ENCODE data around the gene IREB2. TPM values are rescaled to one million over a fixed set of nuclear protein-coding genes. Genes with fewer than 3 reads are reported as not detected.
A peak's percentile ranks its signal among the peaks of the same experiment; 100 is the strongest.

The IREB2 gene
- total RNA-seq, 2 donors from 2014 or later: 52.4 to 59.9 TPM

- H3K4me3 ChIP-seq: no peak overlapping the region
- H3K27ac ChIP-seq: no peak overlapping the region
- no peaks in the 10 kb centered on the region for H3K27me3 ChIP-seq
- no peaks in the 10 kb centered on the region for H3K4me1 ChIP-seq
- no peaks in the 10 kb centered on the region for H3K9me3 ChIP-seq
- DNase-seq: no peak
- H3K36me3 ChIP-seq: peaks cover 16% of the 10 kb centered on the region
- intact Hi-C loops (cut with DNase I): no loop called here
- TF ChIP-seq CTCF (IDR thresholded peaks at IDR 0.05): no peak
- H3K9ac ChIP-seq (ENCODE audit: low read depth in 2 of 2, low read length in 2 of 2): no peak overlapping the region
Measured at GRCh38 chr15:78492872-78493271, 54.9 kb downstream of the IREB2 start.

- no peak for TF ChIP-seq CTCF (IDR thresholded peaks at IDR 0.05)
- no peaks in the 10 kb centered on the region for H3K9me3 ChIP-seq
- H3K36me3 ChIP-seq: no peaks in the 10 kb centered on the region
- no peak overlapping the region for H3K4me3 ChIP-seq
- no peak for DNase-seq
- no peaks in the 10 kb centered on the region for H3K4me1 ChIP-seq
- H3K27me3 ChIP-seq: no peaks in the 10 kb centered on the region
- H3K9ac ChIP-seq (ENCODE audit: low read depth in 2 of 2, low read length in 2 of 2): no peak overlapping the region
- intact Hi-C loops (cut with DNase I): no loop called here
- no peak overlapping the region for H3K27ac ChIP-seq
Measured at GRCh38 chr15:78501857-78502256, 63.8 kb downstream of the IREB2 start.

- intact Hi-C loops (cut with DNase I): no loop called here
- Histone ChIP-seq H3K36me3 (no peaks in the 10 kb centered on the region), H3K27ac (no peak overlapping the region), H3K9ac (ENCODE audit: low read depth in 2 of 2, low read length in 2 of 2) (no peak overlapping the region), H3K4me1 (no peaks in the 10 kb centered on the region), H3K27me3 (no peaks in the 10 kb centered on the region), H3K4me3 (no peak overlapping the region), H3K9me3 (no peaks in the 10 kb centered on the region)
- TF ChIP-seq CTCF (IDR thresholded peaks at IDR 0.05): no peak
- DNase-seq: no peak
Measured at GRCh38 chr15:78502641-78503040, 64.6 kb downstream of the IREB2 start.

GRCh38 chr15:78506971-78507830, 69.2 kb downstream of the IREB2 start, which contains the start of gene HYKK:
TSS of gene HYKK (plus strand) at chr15:78507577. CDS start at chr15:78513089, 5,512 bp downstream.
- intact Hi-C loops (cut with DNase I): no loop called here
- Histone ChIP-seq H3K27me3 (no peaks in the 10 kb centered on the region), H3K9me3 (no peaks in the 10 kb centered on the region), H3K36me3 (no peaks in the 10 kb centered on the region), H3K27ac (no peak within 1 kb of the TSS), H3K9ac (ENCODE audit: low read depth in 2 of 2, low read length in 2 of 2) (peak within 1 kb of the TSS; percentile 81 to 85), H3K4me3 (peak within 1 kb of the TSS; percentile 97), H3K4me1 (no peaks in the 10 kb centered on the region)
- TF ChIP-seq CTCF (IDR thresholded peaks at IDR 0.05): no peak
- DNase-seq: peak; percentile 96

GRCh38 chr15:78507831-78508160, 69.8 kb downstream of the IREB2 start:
- TF ChIP-seq CTCF (IDR thresholded peaks at IDR 0.05): no peak
- no peak overlapping the region for H3K27ac ChIP-seq
- no peaks in the 10 kb centered on the region for H3K4me1 ChIP-seq
- H3K27me3 ChIP-seq: no peaks in the 10 kb centered on the region
- H3K9me3 ChIP-seq: no peaks in the 10 kb centered on the region
- no peaks in the 10 kb centered on the region for H3K36me3 ChIP-seq
- no peak for DNase-seq
- peak overlapping the region; percentile 81 to 85 for H3K9ac ChIP-seq (ENCODE audit: low read depth in 2 of 2, low read length in 2 of 2)
- peak overlapping the region; percentile 97 for H3K4me3 ChIP-seq
- intact Hi-C loops (cut with DNase I): no loop called here

Data from colonic mucosa (tissue), 4 donors.